ENCODE measurements around the gene MCMBP. TPM values are rescaled to one million over a fixed set of nuclear protein-coding genes. Genes with fewer than 3 reads are reported as not detected.

MCMBP gene
- polyA plus RNA-seq, 1 donor (not counting 4 experiments of a cell fraction or from before 2014, with no cell fraction given): 74.4 TPM

GRCh38 chr10:119832951-119833350 is 39.7 kb downstream of the MCMBP start:
- H3K36me3 ChIP-seq (ENCODE audit: control insufficient read depth in 2 of 2, extremely low read depth in 1 of 2, insufficient read depth in 2 of 2, low read length in 2 of 2): peaks cover 19 to 40% of the 10 kb centered on the region in 2 experiments
- no peak overlapping the region for H3K27ac ChIP-seq (ENCODE audit: control insufficient read depth, insufficient read depth, low read length)
- H3K4me3 ChIP-seq (ENCODE audit: control insufficient read depth in 2 of 3, extremely low read depth in 1 of 3, insufficient read depth in 2 of 3, low read depth in 1 of 3, low read length in 3 of 3): no peak overlapping the region
- FAIRE-seq (no peak), DNase-seq (ENCODE audit: low read depth, low spot score) (no peak)
- no peak overlapping the region for H3K9ac ChIP-seq (ENCODE audit: control insufficient read depth, extremely low read depth, insufficient read depth, low read length)
- no peaks in the 10 kb centered on the region for H3K79me2 ChIP-seq (ENCODE audit: control insufficient read depth, insufficient read depth, low read length)
- no peaks in the 10 kb centered on the region for H3K9me3 ChIP-seq (ENCODE audit: control insufficient read depth, low read depth, low read length)
- no peak overlapping the region for H2AFZ ChIP-seq (ENCODE audit: control insufficient read depth, low read length)
- H3K27me3 ChIP-seq (ENCODE audit: control insufficient read depth, extremely low read depth, insufficient read depth, low read length): no peaks in the 10 kb centered on the region
- no peak overlapping the region for H3K4me2 ChIP-seq (ENCODE audit: control insufficient read depth, extremely low read depth, insufficient read depth, low read depth, low read length)
- no peaks in the 10 kb centered on the region for H4K20me1 ChIP-seq (ENCODE audit: control insufficient read depth, extremely low read depth, insufficient read depth, low read length)
- no peaks in the 10 kb centered on the region for H3K4me1 ChIP-seq (ENCODE audit: control insufficient read depth, extremely low read depth, insufficient read depth, low read length)
- H3K9me1 ChIP-seq (ENCODE audit: control insufficient read depth, extremely low read depth, insufficient read depth, low read length): peaks cover 3% of the 10 kb centered on the region
- TF ChIP-seq EZH2 (IDR thresholded peaks at IDR 0.05; ENCODE audit: low read length): no peak
- no peak for TF ChIP-seq CTCF (optimal IDR thresholded peaks at IDR 0.05 in 1 of 3, IDR thresholded peaks at IDR 0.05 in 1 of 3, conservative IDR thresholded peaks at IDR 0.05 in 1 of 3; ENCODE audit: extremely low read depth in 1 of 3, insufficient read depth in 2 of 3, low read length in 3 of 3)
- dilution Hi-C loops (cut with MboI; ENCODE audit: extremely low pct_ligation_motif_present, low sequenced_read_pairs): no loop called here

- H3K4me1 ChIP-seq (ENCODE audit: control insufficient read depth, extremely low read depth, insufficient read depth, low read length): no peaks in the 10 kb centered on the region
- H2AFZ ChIP-seq (ENCODE audit: control insufficient read depth, low read length): no peak overlapping the region
- H3K27me3 ChIP-seq (ENCODE audit: control insufficient read depth, extremely low read depth, insufficient read depth, low read length): no peaks in the 10 kb centered on the region
- H3K36me3 ChIP-seq (ENCODE audit: control insufficient read depth in 2 of 2, extremely low read depth in 1 of 2, insufficient read depth in 2 of 2, low read length in 2 of 2): peaks cover 18 to 33% of the 10 kb centered on the region in 2 experiments
- FAIRE-seq: no peak
- dilution Hi-C loops (cut with MboI; ENCODE audit: extremely low pct_ligation_motif_present, low sequenced_read_pairs): no loop called here
- H3K27ac ChIP-seq (ENCODE audit: control insufficient read depth, insufficient read depth, low read length): no peak overlapping the region
- TF ChIP-seq CTCF (optimal IDR thresholded peaks at IDR 0.05 in 1 of 3, IDR thresholded peaks at IDR 0.05 in 1 of 3, conservative IDR thresholded peaks at IDR 0.05 in 1 of 3; ENCODE audit: extremely low read depth in 1 of 3, insufficient read depth in 2 of 3, low read length in 3 of 3) (no peak), EZH2 (IDR thresholded peaks at IDR 0.05; ENCODE audit: low read length) (no peak)
- no peak overlapping the region for H3K4me3 ChIP-seq (ENCODE audit: control insufficient read depth in 2 of 3, extremely low read depth in 1 of 3, insufficient read depth in 2 of 3, low read depth in 1 of 3, low read length in 3 of 3)
- H4K20me1 ChIP-seq (ENCODE audit: control insufficient read depth, extremely low read depth, insufficient read depth, low read length): no peaks in the 10 kb centered on the region
- no peak for DNase-seq (ENCODE audit: low read depth, low spot score)
- no peaks in the 10 kb centered on the region for H3K79me2 ChIP-seq (ENCODE audit: control insufficient read depth, insufficient read depth, low read length)
- no peak overlapping the region for H3K4me2 ChIP-seq (ENCODE audit: control insufficient read depth, extremely low read depth, insufficient read depth, low read depth, low read length)
- no peaks in the 10 kb centered on the region for H3K9me3 ChIP-seq (ENCODE audit: control insufficient read depth, low read depth, low read length)
- H3K9ac ChIP-seq (ENCODE audit: control insufficient read depth, extremely low read depth, insufficient read depth, low read length): no peak overlapping the region
- peaks cover under 1% of the 10 kb centered on the region for H3K9me1 ChIP-seq (ENCODE audit: control insufficient read depth, extremely low read depth, insufficient read depth, low read length)
Measured at GRCh38 chr10:119831656-119832055, 41.0 kb downstream of the MCMBP start.
